Measurements from ENCODE around the gene ARHGAP19.
A peak's percentile ranks its signal among the peaks of the same experiment; 100 is the strongest.

ARHGAP19 gene

DNA sequence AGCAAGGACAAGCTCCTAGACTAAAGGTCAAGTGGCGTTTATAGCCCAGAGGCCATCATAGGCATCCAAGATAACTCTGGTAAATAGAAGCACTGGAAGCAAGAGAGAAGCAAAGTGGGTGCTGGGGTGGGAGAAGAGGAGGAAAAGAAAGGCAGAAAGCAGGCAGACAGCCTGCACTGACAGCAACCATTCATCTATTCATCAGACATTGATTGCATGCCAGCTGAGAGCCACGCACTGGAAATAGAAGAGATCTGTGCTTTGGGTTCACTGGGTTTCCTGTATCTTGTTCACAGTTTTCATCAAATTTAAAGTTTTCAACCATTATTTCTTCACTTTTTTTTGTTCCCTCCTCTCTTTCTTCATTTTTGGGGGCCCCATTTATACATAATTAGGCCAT lies 102.0 kb downstream of the ARHGAP19 start:
- DNase-seq, result no peak

DNA sequence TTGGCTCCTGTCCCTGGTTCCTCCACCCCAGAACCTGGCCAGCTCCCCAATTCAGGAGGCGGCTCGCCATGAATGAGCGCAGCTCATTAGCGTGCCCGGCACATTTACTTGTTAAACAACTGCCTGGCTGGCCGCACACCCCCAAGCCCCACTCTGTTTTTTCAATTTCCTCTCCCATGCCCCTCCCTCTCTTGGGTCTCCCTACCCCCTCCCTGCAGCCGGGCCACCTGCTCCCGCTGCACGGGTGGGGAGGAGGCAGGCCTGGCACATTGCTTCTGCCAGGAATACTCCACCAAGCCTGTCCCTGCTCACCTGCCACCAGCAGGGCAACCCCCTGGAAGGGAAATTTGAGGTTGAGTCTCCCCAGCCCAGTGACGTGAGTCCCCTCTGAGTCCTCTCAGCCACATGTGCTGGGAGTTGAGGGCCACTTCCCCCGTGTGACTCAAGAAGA lies 104.2 kb downstream of the ARHGAP19 start:
- DNase-seq, result no peak

DNA sequence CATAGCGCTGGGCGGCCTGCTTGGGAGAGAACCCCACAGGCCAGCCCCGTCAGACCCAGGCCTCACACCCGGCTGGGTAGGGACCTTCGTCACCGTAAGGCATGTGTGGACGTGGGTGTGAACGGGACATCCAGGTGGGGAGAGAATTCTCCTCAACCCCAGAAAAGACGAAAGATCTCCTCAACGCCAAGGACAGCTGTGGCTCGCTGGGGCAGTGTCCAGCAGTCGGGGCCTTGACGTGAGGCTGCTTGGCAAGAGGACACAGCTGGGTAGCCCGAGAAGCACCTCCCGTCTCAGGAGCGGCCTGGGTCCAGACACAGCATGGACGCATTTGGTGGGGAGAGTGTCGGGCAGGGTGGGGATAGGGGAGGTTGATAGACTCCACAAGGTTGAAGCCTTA lies 105.5 kb downstream of the ARHGAP19 start:
- no peak for DNase-seq

DNA sequence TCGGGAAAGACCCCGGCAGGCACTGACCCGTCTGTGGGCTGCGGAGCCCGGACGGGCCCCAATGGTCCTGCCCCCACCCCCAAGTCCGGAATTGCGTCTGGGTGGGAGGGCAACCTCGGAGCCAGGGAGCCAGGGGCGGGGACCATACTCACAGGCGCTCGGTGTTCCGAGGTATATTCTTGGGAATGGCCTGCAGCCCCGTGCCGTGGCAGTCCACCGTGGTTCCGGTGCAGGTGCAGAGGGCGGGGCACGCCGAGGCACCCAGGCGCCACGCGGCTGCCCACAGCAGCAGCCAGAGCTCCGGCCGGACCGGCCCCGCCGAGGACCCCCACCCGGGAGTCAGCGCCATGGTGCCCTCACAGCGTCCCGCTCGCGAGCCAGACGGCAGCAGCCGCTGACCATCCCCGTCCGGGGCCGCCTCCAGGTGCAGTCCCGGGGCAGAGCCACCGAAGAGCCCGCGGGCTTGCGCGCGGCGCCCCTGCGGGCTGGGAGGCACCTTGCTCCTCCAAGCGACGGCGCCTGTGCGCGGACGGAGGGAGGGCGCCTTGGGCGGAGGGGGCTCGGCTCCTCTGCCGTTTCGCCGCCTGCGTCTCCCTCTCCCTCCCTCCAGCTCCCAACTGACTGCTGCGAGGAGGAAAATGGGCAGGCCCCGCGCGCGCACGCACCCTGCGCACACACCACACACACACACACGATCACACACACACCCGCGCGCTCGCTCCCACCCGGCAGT lies 106.9 kb downstream of the ARHGAP19 start, which contains the start of gene SLIT1:
Gene SLIT1, minus strand, starts transcription at position 634 of the 733 bp plus-strand sequence. Its CDS starts 285 bp downstream, at position 349.
- DNase-seq, result peak in 1 of 2 experiments; percentile 22

DNA sequence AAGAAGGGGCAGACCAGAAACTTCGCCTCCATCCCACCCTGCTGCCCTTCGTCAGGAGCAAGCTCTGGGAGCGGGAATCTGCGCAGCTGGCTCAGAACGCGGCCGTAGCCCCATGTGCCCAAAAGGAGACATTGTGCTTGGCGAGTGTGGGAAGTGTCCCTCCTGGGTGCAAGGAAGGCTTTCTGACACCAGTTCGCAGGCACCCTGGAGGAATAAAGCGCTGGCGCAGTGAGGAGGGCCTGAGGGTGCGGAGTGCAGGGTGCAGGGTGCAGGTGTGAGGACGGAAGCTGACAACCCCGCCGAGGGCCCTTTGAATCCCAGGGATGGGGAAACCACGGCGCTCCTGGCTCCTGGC lies 107.5 kb downstream of the ARHGAP19 start:
- no peak for DNase-seq

DNA sequence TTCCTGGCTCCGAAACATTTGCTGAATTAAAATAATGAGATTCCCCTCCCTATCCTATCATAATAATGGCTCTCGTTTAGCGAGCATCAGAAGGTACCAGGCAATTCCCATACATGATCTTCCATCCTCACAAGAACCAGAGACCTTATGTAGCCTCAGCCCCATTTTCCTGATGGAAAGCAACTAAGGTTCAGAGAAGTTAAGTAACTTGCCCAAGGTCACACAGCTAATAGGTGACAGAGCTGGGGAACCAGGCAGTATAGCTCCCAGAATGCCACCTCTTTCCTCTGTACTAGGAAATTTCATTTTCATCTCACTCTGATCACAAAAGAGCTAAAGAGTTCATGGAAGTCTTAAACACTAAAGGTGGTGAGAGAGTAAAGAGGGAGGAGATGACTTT lies 109.1 kb downstream of the ARHGAP19 start:
- DNase-seq, result no peak

DNA sequence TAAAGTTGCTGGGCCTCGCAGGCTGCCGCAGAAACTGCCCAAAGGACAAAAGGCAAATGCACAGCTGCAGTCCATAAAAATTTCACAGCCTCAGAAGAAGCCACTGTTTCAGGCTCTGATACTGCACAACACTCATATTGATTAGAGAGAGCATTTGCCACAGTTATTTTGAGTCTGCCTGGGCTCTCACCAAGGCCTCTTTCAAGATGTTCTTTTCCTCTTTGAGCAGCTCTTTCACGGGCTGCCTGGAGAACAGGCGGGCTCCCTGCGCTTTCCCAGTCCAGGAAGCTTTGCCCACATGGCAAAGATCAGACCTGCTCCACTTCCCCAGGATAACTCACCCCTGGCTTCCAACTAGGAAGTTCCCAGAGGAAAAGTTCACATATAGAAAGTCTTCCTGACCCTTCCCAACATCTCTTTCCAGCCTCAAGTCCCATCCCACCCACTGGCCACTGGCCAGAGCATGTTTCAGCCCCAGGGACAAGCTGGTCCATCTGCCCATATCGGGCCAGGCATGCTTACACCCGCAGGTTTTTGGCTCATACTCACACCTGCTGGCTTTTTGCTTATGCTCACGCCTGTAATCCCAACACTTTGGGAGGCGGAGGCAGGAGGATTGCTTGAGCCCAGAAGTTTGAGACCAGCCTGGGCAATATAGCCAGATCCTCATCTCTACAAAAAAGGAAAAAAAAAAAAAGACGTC lies 110.0 kb downstream of the ARHGAP19 start:
- DNase-seq, result no peak

DNA sequence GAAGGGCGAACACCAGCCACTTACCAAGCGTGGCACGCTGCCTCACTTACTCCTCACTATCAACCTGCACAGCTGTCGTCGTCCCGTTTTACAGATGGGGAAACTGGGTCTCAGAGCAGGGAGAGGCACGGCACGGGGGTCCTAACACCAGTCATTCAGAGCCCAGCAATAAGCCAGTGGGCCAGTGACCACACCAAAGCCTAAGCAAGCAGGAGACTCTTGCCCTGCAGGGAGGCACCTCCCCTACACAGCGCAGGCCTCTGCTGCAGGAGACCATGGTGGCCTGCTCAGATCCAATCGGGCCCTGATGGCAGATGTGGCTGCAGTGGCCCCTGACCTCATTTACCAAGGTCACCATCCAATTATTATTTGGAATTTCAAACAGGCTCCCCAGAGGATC lies 111.5 kb downstream of the ARHGAP19 start:
- DNase-seq, result no peak

DNA sequence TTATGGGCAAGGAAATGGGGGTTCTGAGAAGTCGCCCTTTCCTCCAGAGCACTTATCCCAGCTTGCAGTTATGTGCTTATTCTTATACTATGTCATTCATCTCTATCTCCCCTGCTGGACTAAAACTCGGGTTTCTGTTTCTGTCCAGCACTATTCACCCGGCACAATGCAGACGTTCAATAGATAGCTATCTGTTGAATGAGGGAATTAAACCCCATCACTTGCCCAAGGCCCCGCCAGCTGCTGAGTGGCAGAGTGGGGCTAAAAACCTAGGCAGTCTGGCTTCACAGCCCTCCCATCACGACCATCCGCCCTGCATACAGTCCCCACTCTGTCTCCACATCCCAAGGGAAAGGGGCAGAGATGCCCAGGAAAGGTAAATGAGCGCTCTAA lies 112.1 kb downstream of the ARHGAP19 start:
- no peak for DNase-seq

DNA sequence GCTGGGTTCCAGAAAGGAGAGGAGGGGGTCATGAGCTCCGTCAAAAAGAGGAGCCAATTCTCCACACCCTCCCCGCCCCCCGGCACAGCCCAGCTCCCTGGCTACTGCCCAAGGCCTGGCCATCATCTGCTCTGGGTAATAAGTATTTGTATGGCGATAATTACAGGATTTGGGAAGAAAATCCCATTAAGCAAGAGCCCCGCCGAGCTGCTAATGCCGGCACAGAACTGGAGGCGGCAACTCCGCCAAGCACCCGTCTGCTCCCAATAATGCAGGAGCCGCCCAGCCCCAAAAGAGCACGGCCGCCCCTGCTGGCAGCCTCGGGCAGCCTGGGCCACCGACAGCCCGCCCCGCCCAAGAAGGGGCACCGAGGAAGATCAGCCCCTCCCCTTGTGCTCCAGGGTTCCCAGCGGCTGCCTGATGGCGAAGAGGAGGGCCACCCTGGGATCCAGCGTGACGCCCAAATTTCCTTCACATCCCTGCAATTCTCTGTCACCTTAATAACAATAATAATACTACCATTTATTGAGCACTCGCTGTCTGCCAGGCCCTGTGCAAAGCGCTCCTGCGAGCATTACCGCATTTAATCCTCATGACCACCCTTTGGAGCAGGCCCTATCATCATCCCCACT lies 112.6 kb downstream of the ARHGAP19 start:
- DNase-seq, result no peak

DNA sequence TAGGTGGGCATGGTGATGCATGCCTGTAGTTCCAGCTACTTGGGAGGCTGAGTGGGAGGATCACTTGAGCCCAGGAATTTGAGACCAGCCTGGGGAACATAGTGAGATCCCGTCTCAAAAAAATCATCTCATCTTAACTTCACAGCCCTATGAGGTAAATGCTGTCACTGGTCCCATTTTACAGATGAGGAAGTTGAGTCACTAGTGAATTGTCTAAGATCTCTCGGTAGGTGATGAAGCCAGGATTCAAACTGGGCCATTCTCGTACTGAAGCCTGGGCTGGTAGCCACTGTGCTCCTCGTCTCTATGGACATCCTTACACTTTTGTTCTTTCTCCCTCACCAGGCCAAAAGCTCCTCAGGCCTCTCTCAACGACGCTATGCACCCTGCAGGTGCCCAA lies 113.1 kb downstream of the ARHGAP19 start:
- DNase-seq, result no peak

DNA sequence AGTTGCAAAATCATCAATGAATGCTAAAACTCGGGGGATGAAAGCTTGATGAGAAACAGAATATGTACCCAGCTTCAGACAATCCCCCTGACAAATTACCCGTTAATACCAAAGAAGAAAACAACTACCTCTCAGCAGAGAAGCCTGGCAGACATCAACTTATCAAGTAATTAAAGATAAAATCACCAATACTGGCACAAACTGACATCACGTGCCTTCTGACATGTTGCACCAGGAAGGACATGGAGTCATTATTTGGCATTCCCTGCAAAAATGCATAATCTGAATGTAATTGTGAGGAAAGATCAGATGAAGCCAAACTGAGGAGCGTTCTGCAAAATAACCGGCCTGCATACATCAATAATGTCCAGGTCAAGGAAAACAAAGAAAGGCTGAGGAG lies 114.4 kb downstream of the ARHGAP19 start:
- no peak for DNase-seq

DNA sequence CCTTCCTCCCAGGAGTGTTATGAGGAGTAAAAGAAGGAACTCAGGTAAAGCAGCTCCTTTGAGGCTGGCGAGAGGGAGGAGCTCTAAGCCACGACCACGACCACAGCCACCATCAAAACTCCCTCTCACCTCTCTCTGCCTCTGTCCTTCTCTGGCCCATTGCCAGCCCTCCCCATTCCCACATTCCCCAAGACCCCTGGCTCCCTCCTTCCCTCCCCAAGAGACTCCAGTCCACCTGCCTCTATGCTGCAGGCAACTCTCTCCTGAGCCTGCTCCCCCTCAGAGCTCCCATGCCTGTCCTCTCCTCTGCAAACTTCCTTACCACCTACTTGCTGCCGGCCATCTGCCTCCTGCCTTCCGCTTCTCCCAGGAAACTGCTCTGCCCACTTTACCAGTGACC lies 116.2 kb downstream of the ARHGAP19 start:
- no peak for DNase-seq

DNA sequence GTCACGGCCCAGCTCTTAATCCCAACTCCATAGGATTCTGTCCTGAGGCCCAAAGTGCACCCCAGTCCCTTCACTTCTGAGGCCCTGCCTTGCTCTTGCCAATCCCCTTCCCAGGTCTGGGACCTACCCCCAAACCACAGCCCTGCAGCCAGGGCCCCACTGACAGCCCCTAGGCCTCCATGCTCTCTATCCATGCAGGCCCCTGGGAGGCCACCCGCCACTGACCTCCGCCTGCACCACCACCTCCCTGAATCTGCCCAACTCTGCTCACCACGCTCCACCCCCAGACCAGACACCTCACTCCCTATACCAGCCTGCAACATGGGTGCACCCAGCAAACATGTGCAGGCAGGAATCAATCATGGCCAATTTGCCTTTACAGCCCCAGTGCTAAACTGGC lies 116.9 kb downstream of the ARHGAP19 start:
- no peak for DNase-seq

DNA sequence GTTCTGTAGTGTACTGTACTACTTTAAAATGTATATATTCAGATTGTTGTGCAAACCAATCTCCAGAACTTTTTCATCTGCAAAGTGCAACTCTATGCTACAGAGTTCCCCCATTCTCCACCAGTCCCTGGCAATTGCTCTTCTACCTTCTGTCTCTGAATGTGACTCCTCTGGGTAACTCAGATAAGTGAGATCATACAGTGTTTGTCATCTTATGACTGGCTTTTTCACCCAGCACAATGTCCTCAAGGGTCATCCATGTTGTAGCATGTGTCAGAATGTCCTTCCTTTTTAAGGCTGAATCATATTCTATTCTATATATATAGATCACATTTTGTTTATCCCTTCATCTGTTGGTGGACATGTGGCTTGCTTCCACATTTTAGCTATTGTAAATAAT lies 117.5 kb downstream of the ARHGAP19 start:
- no peak for DNase-seq

DNA sequence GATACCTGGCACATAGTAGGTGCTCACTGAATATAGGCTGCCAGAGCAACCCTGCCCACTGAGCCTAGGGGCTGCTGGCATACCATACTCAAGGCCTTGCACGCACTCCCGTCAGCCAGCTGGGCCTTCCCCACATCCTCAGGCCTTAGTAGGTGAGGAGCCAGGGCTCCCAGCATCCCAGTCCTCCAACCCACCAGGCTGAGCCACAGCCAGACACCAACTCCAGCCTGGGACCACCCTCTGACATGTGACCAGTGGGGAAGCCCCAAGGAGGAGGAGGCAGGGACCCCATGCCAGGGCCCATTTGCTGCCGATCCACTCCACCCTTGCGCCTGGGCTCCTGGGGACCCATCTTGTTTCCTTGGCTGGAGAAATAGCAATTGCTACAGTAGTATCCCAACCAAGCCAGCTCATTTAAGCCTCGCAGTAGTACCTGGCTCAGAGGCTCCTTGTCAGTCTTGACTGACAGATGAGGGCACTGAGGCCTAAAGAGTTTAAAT lies 118.1 kb downstream of the ARHGAP19 start:
- no peak for DNase-seq

DNA sequence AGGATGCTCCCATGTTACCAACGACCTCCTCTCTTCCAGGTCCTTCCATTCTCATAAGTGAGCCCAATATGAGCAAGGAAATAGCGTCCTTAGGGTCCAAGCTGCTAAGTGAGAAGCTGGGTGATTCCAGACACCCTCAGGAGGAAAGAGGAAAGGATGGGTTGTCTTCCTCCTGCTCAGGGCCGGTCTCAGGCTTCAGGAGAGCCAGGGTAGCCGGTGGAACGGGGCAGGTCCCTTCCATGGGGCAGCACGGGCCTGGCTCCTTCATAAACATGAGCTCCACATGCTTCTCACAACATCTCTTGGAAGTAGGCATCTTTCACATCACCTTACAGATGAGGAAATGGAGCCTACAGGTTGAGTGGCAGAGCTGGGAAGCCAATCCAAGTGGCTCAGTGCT lies 119.4 kb downstream of the ARHGAP19 start:
- DNase-seq, result no peak
